ENCODE data around the gene CLDN20.
"Not testable (repeated sequence)": the region's sequence is repeated elsewhere in the genome, so short reads cannot be mapped to it uniquely, and the experiment has no call there.

The CLDN20 gene

DNA sequence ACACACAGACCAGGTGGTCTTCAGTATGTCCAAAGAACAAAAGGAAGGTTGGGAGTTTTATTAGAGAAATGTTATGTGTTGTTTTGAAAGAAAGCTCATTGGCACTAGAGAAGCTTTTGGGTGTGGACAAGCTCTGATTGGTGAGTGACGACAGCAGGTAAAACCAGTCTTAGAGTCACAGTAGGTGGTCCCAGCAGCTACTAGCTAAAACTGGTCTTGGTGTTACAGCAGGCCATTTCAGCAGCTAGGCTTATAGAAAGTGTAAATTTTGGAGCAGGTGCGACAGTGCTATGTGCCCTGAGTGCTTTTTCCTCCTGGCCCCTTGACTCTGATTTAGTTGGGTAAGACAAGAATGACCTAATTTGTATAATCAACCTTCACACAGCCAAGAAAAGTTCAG, 3.6 kb downstream of the CLDN20 start:
- TF ChIP-seq, protein P1, sequence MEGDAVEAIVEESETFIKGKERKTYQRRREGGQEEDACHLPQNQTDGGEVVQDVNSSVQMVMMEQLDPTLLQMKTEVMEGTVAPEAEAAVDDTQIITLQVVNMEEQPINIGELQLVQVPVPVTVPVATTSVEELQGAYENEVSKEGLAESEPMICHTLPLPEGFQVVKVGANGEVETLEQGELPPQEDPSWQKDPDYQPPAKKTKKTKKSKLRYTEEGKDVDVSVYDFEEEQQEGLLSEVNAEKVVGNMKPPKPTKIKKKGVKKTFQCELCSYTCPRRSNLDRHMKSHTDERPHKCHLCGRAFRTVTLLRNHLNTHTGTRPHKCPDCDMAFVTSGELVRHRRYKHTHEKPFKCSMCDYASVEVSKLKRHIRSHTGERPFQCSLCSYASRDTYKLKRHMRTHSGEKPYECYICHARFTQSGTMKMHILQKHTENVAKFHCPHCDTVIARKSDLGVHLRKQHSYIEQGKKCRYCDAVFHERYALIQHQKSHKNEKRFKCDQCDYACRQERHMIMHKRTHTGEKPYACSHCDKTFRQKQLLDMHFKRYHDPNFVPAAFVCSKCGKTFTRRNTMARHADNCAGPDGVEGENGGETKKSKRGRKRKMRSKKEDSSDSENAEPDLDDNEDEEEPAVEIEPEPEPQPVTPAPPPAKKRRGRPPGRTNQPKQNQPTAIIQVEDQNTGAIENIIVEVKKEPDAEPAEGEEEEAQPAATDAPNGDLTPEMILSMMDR (IDR thresholded peaks at IDR 0.05; ENCODE audit: low read depth, low read length) = no peak
- DNase-seq = no peak
- H3K27me3 ChIP-seq (ENCODE audit: insufficient read depth, low read depth, severe bottlenecking) = no peaks in the 10 kb centered on the region
- H3K4me3 ChIP-seq (ENCODE audit: low read depth, low read length) = no peak overlapping the region
- H3K36me3 ChIP-seq = peaks cover 3% of the 10 kb centered on the region
- H3K27ac ChIP-seq = peak overlapping the region; percentile 94
- H3K9me3 ChIP-seq (ENCODE audit: severe bottlenecking) = no peaks in the 10 kb centered on the region

DNA sequence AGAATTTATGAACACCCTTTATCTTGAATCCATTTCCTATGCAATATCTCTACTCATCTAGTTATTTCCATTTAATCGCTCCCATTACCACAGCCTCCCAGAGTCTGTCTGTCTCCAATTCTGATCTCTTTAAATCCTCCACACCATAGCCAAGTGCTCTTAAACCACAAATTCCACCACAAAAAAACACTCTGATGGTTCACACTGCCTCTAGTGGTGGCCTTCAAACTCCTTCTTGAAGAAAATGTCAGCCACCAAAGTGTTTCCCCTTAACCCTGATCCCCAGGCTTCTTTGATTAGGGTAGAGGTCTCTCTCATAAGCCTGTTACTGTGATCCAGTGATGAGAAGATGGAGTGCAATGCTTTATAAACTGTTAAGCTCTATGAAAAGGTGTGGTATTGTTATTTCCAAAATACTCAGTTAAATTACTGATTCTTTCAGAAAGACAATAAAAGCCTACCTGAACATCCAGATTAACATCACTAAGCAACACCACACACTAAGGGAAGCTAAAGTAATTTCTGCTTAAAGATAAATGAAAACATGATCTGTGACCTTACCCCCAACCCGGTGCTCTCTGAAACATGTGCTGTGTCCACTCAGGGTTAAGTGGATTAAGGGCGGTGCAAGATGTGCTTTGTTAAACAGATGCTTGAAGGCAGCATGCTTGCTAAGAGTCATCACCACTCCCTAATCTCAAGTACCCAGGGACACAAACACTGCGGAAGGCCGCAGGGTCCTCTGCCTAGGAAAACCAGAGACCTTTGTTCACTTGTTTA, 4.5 kb downstream of the CLDN20 start:
- peak overlapping the region; percentile 94 for H3K27ac ChIP-seq
- H3K4me3 ChIP-seq (ENCODE audit: low read depth, low read length); H3K9me3 ChIP-seq (ENCODE audit: severe bottlenecking); H3K36me3 ChIP-seq; H3K27me3 ChIP-seq (ENCODE audit: insufficient read depth, low read depth, severe bottlenecking): not testable (repeated sequence)
- DNase-seq = peak; percentile 65
- TF ChIP-seq, protein P1 (IDR thresholded peaks at IDR 0.05; ENCODE audit: low read depth, low read length) = peak; percentile 68

DNA sequence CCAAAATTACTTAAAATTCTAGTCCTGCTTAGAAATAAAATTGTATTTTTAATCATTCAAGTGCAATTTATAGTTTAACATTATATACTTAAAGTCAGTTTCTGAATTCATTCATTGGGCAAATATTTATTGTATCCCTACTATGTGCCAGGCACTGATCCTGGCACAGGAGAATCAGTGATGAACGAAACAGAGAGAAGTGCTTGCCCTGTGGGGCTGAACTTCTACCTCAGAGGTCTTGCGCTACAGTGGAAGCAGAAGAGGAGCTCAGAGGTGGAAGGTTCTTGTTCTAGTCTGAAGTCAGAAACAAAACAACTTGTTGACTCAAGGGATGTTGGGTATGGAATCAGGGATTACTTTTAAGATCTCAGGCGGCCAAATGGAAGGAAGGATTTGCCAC, 6.0 kb downstream of the CLDN20 start:
- H3K27me3 ChIP-seq (ENCODE audit: insufficient read depth, low read depth, severe bottlenecking) = no peaks in the 10 kb centered on the region
- no peak for DNase-seq
- TF ChIP-seq, protein P1 (IDR thresholded peaks at IDR 0.05; ENCODE audit: low read depth, low read length) = no peak
- peak overlapping the region; percentile 94 for H3K27ac ChIP-seq
- H3K9me3 ChIP-seq (ENCODE audit: severe bottlenecking) = no peaks in the 10 kb centered on the region
- no peak overlapping the region for H3K4me3 ChIP-seq (ENCODE audit: low read depth, low read length)
- peaks cover 3% of the 10 kb centered on the region for H3K36me3 ChIP-seq

DNA sequence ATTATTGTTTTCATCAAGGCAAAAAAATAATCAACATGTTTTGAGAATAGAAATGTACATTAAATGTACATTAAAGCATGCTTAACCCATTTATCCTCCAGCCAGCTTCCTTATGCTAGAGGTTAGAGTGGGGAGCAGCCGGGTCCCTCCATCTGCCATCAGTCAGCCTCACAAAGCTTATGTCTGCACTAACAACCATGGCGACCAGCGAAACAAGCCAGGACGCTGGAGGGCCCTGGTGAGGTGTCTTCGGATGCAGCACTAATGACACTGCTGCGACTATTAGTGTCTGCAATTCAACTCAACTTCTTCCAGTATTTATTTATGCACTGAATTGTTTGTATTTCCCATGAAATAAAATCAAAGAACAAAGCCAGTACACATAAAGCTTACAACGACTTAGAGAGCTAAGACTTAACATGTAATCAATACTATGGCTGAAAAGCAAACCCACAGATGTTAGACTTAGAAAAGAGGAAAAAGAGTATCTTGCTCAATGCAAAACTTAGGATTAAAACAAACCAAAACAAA, 6.8 kb downstream of the CLDN20 start:
- DNase-seq = peak; percentile 84

DNA sequence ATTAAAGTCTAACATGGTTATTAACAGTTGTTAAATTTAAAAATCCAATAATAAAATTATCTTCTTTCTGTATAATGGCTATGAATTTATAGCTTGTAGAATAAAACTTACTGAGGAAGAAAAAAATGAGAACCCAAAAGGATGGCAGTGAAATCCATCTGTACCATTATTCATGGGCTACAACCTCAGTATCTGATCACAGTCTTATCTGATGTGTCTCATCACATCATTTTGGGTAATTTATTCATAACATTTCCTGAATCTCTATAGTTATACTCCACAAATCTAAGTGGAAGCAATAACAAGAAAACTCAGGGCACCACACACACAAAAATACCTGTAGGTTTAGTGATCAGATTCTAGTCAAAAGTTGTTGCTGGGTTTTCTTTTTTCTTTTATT, 7.3 kb downstream of the CLDN20 start:
- H3K27me3 ChIP-seq (ENCODE audit: insufficient read depth, low read depth, severe bottlenecking) = no peaks in the 10 kb centered on the region
- peaks cover 3% of the 10 kb centered on the region for H3K36me3 ChIP-seq
- TF ChIP-seq, protein P1 (IDR thresholded peaks at IDR 0.05; ENCODE audit: low read depth, low read length) = no peak
- no peak overlapping the region for H3K4me3 ChIP-seq (ENCODE audit: low read depth, low read length)
- no peaks in the 10 kb centered on the region for H3K9me3 ChIP-seq (ENCODE audit: severe bottlenecking)
- peak overlapping the region; percentile 94 for H3K27ac ChIP-seq
- DNase-seq = no peak

More for the DNA sequence above, 6.8 kb downstream of the CLDN20 start:
- H3K27ac ChIP-seq = peak overlapping the region; percentile 94
- no peaks in the 10 kb centered on the region for H3K27me3 ChIP-seq (ENCODE audit: insufficient read depth, low read depth, severe bottlenecking)
- TF ChIP-seq, protein P1 (IDR thresholded peaks at IDR 0.05; ENCODE audit: low read depth, low read length) = peak; percentile 23; the same call in 1 of the 2 replicates
- H3K9me3 ChIP-seq (ENCODE audit: severe bottlenecking) = no peaks in the 10 kb centered on the region
- peak overlapping the region; percentile 22 for H3K4me3 ChIP-seq (ENCODE audit: low read depth, low read length)
- H3K36me3 ChIP-seq = peaks cover 3% of the 10 kb centered on the region
